Activated CD4-positive, alpha-beta T cell treated with anti-CD3 and anti-CD28 coated beads, Interleukin-2, amount 10 ng/mL, durations not matched to agents 24 days and 14 days (primary cell): ENCODE results near the gene SATB2. TPM values are rescaled to one million over a fixed set of nuclear protein-coding genes. Genes with fewer than 3 reads are reported as not detected.

Experiments
- DNase-seq: peaks from one replicate; pipeline ENCODE4 v3.0.0; 2022
- H3K27ac Mint-ChIP-seq: one replicate; pipeline ENCODE4 v1.8.0; 2022; ENCODE audit warnings: mild to moderate bottlenecking, mixed read lengths
- H3K27me3 Mint-ChIP-seq: one replicate; pipeline ENCODE4 v1.8.0; 2022; ENCODE audit warnings: mixed read lengths
- H3K36me3 Mint-ChIP-seq: one replicate; pipeline ENCODE4 v1.8.0; 2022; ENCODE audit warnings: low read depth, mild to moderate bottlenecking, mixed read lengths
- H3K4me1 Mint-ChIP-seq: one replicate; pipeline ENCODE4 v1.8.0; 2021; ENCODE audit warnings: mixed read lengths
- H3K4me3 Mint-ChIP-seq: one replicate; pipeline ENCODE4 v1.8.0; 2022; ENCODE audit warnings: mild to moderate bottlenecking, moderate library complexity, mixed read lengths
- H3K9me3 Mint-ChIP-seq: one replicate; pipeline ENCODE4 v1.8.0; 2021; ENCODE audit warnings: mixed read lengths
- intact Hi-C: fragments of 100-400 bp; cut with micrococcal nuclease; formaldehyde crosslinking; loops from one replicate; pipeline ENCODE4 v1.15.1; 2023
- total RNA-seq: library from RNA; stranded (reverse); gene quantifications from 2 replicates; pipeline ENCODE4 v1.2.3, GENCODE V29; 2022

Gene SATB2
- total RNA-seq, result 0.07 TPM in 1 of 2 replicates, not detected in the other

- H3K27me3 Mint-ChIP-seq, result peaks cover 60% of the 10 kb centered on the region
- H3K27ac Mint-ChIP-seq, result peak within 1 kb of the TSS; percentile 48
These were observed at the start of gene SATB2 for GRCh38 chr2:199457147-199458008. Gene SATB2 (minus strand): TSS chr2:199457939. CDS start chr2:199456037, 1,902 bp downstream.

GRCh38 chr2:199505755-199506403 is 48.1 kb upstream of the SATB2 start:
- H3K27me3 Mint-ChIP-seq, result peaks cover 2% of the 10 kb centered on the region
- H3K27ac Mint-ChIP-seq, result no peak overlapping the region
- H3K9me3 Mint-ChIP-seq, result no peaks in the 10 kb centered on the region
- no peak overlapping the region for H3K4me3 Mint-ChIP-seq
- intact Hi-C loops, result no loop called here
- H3K36me3 Mint-ChIP-seq, result no peaks in the 10 kb centered on the region
- no peaks in the 10 kb centered on the region for H3K4me1 Mint-ChIP-seq
- DNase-seq, result no peak

More at GRCh38 chr2:199457147-199458008, at the start of gene SATB2:
- H3K4me1 Mint-ChIP-seq, result peaks cover 13% of the 10 kb centered on the region
- peak; percentile 68 for DNase-seq
- peak within 1 kb of the TSS; percentile 66 for H3K4me3 Mint-ChIP-seq
- H3K9me3 Mint-ChIP-seq, result peaks cover 7% of the 10 kb centered on the region
- intact Hi-C loops, result loop anchor here (2.0 kb wide), 1 partner anchor 13 kb away; no protein-coding TSS in a partner anchor
- peaks cover 2% of the 10 kb centered on the region for H3K36me3 Mint-ChIP-seq

GRCh38 chr2:199503148-199503547 is 45.4 kb upstream of the SATB2 start:
- Mint-ChIP-seq H3K27me3 (peaks cover 4% of the 10 kb centered on the region), H3K9me3 (no peaks in the 10 kb centered on the region), H3K36me3 (no peaks in the 10 kb centered on the region), H3K4me1 (no peaks in the 10 kb centered on the region), H3K27ac (no peak overlapping the region), H3K4me3 (no peak overlapping the region)
- no peak for DNase-seq
- intact Hi-C loops, result no loop called here

DNA sequence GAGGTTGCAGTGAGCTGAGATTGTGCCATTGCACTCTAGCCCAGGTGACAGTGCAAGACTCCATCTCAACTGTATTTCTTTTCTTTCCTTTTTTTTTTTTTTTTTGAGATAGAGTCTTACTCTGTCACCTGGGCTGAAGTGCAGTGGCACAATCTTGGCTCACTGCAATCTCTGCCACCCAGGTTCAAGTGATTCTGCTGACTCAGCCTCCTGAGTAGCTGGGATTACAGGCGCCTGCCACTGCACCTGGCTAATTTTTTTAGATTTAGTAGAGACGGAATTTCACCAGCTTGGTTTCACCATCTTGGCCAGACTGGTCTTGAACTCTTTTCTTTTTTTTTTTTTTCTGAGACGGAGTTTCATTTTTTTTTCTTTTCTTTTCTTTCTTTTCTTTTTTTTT is 41.3 kb upstream of the SATB2 start:
- no peak for DNase-seq
- H3K27ac Mint-ChIP-seq, result no peak overlapping the region
- no peaks in the 10 kb centered on the region for H3K36me3 Mint-ChIP-seq
- no peak overlapping the region for H3K4me3 Mint-ChIP-seq
- H3K4me1 Mint-ChIP-seq, result no peaks in the 10 kb centered on the region
- intact Hi-C loops, result no loop called here
- no peaks in the 10 kb centered on the region for H3K9me3 Mint-ChIP-seq
- H3K27me3 Mint-ChIP-seq, result peaks cover 2% of the 10 kb centered on the region

DNA sequence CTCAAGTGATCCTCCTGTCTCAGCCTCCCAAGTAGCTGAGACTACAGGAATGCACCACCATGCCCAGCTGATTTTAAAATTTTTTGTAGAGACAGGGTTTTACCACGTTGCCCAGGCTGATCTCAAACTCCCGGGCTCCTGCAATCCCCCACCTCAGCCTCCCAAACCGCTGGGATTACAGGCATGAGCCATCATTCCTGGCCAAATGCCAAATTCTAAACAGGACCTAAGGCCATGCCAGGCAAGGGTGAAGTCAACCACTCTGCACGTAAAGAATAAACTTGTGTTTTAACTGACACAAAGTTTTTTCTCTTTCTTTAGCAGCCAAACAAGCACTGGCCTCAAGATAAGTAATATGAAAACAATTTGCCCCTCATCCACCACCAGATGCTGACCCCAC is 37.4 kb upstream of the SATB2 start:
- Mint-ChIP-seq H3K27me3 (no peaks in the 10 kb centered on the region), H3K36me3 (no peaks in the 10 kb centered on the region), H3K27ac (no peak overlapping the region), H3K4me3 (no peak overlapping the region), H3K4me1 (no peaks in the 10 kb centered on the region), H3K9me3 (no peaks in the 10 kb centered on the region)
- intact Hi-C loops, result no loop called here
- no peak for DNase-seq

GRCh38 chr2:199490049-199490448 is 32.3 kb upstream of the SATB2 start:
- Mint-ChIP-seq H3K4me3 (no peak overlapping the region), H3K4me1 (no peaks in the 10 kb centered on the region), H3K27me3 (peaks cover 3% of the 10 kb centered on the region), H3K36me3 (no peaks in the 10 kb centered on the region), H3K27ac (no peak overlapping the region), H3K9me3 (no peaks in the 10 kb centered on the region)
- no peak for DNase-seq
- intact Hi-C loops, result no loop called here

DNA sequence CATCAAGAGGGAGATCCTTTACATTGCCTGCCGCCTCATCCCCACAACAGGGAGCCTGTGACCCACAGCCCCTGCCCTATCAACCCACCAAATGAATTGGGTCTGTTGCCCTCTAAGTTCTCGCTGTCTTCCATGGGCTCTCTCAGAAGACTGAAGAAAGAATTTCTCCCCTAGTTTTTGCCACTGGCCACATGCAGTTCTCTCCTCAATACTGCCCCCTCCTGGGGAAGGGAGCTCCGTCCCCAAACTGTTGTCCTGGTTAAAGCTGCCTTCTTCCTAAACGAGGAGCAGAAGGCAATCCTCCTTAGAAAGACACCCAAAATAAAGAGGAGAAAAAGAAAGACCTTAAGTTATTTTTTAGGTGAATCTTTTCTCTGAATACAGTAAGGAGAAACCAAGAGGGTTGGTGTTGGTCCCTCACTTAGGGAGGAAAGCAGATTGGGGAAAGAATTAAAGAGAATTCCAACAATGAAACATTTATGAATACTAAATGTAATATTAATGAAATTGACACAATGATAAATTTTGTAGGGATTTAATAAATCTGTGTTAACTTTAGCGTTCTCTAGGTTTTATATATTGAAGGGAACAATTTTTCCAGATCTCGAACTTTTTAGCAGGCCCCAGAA is 31.1 kb upstream of the SATB2 start:
- intact Hi-C loops, result loop anchor here (2.0 kb wide), 1 partner anchor 1174 kb away; no protein-coding TSS in a partner anchor
- no peaks in the 10 kb centered on the region for H3K4me1 Mint-ChIP-seq
- no peaks in the 10 kb centered on the region for H3K36me3 Mint-ChIP-seq
- H3K4me3 Mint-ChIP-seq, result no peak overlapping the region
- peaks cover 3% of the 10 kb centered on the region for H3K27me3 Mint-ChIP-seq
- H3K9me3 Mint-ChIP-seq, result no peaks in the 10 kb centered on the region
- peak; percentile 81 for DNase-seq
- no peak overlapping the region for H3K27ac Mint-ChIP-seq

DNA sequence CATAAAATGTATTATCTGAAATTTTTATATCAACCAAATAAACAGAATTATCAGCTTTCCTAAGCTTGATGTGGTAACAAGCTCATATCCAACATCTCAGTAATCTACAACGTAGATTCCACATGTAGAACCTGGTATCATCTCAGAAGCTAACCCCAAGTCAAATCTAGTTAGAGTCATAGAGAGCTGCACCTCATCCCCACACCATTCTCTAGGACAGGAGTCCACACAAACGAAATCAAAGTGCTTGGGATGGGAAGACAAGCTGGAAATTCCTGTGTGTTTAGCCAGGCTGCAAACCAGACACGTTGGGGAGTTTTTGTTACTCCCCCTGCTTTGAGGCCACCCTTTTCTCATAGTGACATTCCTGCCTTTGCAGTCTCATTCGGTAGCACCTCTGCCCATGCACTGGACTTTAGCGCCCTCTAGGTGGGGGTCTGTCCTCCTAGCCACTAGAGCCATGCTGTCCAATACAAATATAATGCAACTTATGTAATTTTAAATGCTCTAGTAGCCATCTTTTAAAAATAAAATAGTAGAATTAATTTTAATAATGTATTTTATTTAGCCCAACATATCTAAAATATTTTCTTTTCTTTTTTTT is 28.1 kb upstream of the SATB2 start:
- peaks cover 3% of the 10 kb centered on the region for H3K27me3 Mint-ChIP-seq

DNA sequence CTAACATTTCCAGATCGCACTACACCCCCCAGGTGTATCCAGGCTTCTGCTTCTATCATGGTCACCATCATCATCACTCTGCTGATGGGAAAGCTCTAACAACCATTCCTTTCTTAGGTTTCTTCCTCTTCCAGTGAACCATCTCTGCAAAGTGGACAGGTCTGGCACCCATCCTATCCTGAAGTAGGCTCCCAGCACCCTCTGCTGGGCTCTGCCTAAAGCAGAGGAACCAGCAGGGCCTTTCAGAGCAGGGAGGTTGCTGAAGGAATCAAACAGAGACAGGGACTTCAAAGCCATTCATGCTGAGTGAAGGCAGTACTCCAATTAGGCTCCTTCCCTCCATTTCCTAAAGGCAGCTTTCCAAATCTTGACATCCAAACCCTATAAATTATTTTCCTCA is 27.2 kb upstream of the SATB2 start:
- Mint-ChIP-seq H3K36me3 (no peaks in the 10 kb centered on the region), H3K9me3 (no peaks in the 10 kb centered on the region), H3K27ac (no peak overlapping the region), H3K27me3 (peaks cover 3% of the 10 kb centered on the region), H3K4me1 (no peaks in the 10 kb centered on the region), H3K4me3 (no peak overlapping the region)
- DNase-seq, result no peak
- intact Hi-C loops, result no loop called here

More for the DNA sequence above, 28.1 kb upstream of the SATB2 start:
- H3K27ac Mint-ChIP-seq, result no peak overlapping the region
- no peaks in the 10 kb centered on the region for H3K36me3 Mint-ChIP-seq
- peak; percentile 66 for DNase-seq
- H3K9me3 Mint-ChIP-seq, result no peaks in the 10 kb centered on the region
- no peak overlapping the region for H3K4me3 Mint-ChIP-seq
- intact Hi-C loops, result no loop called here
- H3K4me1 Mint-ChIP-seq, result no peaks in the 10 kb centered on the region

DNA sequence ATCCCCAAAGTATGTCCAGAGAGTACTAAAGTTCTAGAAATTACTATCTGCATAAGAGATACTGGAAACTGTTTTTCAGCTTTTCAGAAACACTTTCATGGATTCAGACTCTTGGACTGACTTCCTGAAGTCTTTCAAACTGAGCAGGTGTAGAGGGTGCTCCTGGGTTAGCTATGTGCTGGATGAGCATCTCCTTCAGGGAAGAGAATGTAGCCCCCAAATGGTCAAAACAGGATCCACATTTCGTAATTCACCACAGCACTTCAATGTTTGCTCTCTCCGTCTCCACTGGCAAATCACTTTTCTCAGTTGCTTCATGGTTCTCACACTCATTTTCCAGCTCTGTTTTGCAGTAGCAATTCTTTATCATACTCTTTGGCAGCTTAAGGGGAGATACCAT is 23.2 kb upstream of the SATB2 start:
- no peaks in the 10 kb centered on the region for H3K9me3 Mint-ChIP-seq
- H3K27me3 Mint-ChIP-seq, result peaks cover 10% of the 10 kb centered on the region
- DNase-seq, result no peak
- H3K36me3 Mint-ChIP-seq, result no peaks in the 10 kb centered on the region
- intact Hi-C loops, result no loop called here
- no peaks in the 10 kb centered on the region for H3K4me1 Mint-ChIP-seq
- no peak overlapping the region for H3K4me3 Mint-ChIP-seq
- H3K27ac Mint-ChIP-seq, result no peak overlapping the region

DNA sequence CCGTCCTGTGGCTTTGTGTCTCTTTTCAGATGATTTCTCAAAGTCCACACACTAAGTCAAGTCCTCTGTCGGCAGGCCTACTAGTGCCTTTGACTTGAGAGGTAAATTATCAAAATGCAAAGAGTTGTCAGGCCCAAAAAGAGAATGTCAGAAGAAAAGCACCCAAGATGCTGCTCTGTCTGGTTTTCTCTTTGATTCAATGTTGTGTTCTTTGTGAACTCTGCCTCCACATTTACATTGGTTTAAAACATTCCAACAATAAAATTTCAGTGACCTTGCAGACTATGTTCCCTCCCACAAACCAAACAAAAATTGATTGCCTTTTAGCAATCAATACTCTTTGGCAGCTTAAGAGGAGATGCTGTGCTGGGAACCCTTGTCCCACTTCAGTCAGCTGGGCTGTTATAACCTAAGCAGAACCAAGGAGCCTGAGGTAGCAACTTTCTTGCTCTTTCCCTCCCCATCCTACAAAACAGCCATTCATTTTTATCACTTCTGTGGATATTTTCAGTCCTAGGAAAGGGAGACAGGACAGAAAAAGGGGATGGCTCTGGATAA is 19.6 kb upstream of the SATB2 start:
- Mint-ChIP-seq H3K27ac (no peak overlapping the region), H3K36me3 (no peaks in the 10 kb centered on the region), H3K4me3 (no peak overlapping the region), H3K9me3 (no peaks in the 10 kb centered on the region), H3K27me3 (peaks cover 26% of the 10 kb centered on the region), H3K4me1 (no peaks in the 10 kb centered on the region)
- intact Hi-C loops, result no loop called here
- no peak for DNase-seq

DNA sequence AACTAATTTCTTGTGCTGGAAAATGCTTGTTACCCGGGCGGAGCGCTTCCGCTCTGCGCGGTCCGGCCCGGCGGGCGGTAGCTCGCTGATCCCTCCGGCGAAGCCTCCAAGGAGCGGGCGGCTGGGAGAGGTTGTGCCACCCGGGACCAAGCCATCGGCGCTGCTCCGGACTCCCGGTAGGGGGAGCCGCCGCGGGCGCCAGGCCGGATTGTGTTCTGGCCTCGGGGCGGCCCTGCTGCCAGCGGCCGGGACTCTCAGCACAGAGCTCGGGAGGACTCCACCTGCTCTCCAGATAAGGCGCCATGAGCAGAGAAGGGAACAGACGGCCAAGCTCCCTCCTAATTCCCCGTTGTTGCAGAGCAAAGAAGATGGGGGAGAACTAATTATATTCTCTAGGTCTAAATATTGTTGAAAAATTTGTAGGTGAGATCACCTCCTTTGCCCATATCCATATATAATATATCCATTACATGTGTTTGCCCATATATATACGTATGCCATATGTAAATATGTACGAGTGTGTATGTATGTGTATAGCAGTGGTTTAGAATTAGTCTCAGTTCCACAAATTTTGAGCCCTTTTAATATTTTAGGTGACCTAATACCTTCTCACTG is 13.8 kb upstream of the SATB2 start:
- Mint-ChIP-seq H3K4me1 (peaks cover 2% of the 10 kb centered on the region), H3K27ac (no peak overlapping the region), H3K36me3 (peaks cover 3% of the 10 kb centered on the region), H3K4me3 (no peak overlapping the region), H3K27me3 (peaks cover 79% of the 10 kb centered on the region), H3K9me3 (peaks cover 3% of the 10 kb centered on the region)
- intact Hi-C loops, result loop anchor here (1.0 to 2.0 kb wide), 2 partner anchors 11 to 15 kb away; partner anchors contain the start of gene SATB2
- peak; percentile 75 for DNase-seq
